NB4 (cell line): ENCODE results near the gene ZNF385A.

Experiments used
- DNase-seq: peaks from one replicate; pipeline ENCODE4 v3.0.0; 2010; ENCODE audit warnings: low read depth
- H3K4me3 ChIP-seq: one replicate; pipeline ENCODE4 v1.5.1; 2011; ENCODE audit warnings: mild to moderate bottlenecking, low read depth, low read length, moderate library complexity
- CTCF ChIP-seq: IDR thresholded peaks from one replicate; pipeline ENCODE4 v1.5.1; 2012; ENCODE audit warnings: low read depth, low read length
- MAX ChIP-seq: IDR thresholded peaks from 2 replicates; pipeline ENCODE4 v1.6.1; 2011; ENCODE audit warnings: low read depth, low read length
- MYC ChIP-seq: IDR thresholded peaks from 2 replicates; pipeline ENCODE4 v1.6.1; 2011; ENCODE audit warnings: low read depth, low read length
- POLR2A ChIP-seq: IDR thresholded peaks from 2 replicates; pipeline ENCODE4 v1.6.1; 2011; ENCODE audit warnings: mild to moderate bottlenecking; ENCODE audit not compliant: insufficient read length; ENCODE audit errors: extremely low read depth

Gene ZNF385A

DNA sequence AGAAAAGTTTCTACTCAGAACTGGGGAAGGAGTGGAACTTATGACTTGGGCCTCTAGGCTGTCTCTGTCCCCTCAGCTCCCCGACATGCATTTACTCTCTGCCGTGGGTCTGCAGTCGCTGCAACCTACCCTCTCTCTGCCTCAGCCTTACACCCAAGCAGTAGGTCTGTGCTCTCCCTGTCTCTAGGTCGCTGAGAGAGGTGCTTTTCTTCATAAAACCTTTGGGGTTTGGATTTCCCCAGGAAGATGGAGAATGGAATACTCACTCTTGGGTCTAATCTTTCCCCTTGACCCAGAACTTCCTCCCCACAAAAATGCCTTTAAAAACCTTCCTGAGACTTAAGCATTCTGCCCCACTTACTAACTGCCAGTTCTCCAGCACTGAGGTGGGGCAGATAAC, 33.2 kb downstream of the ZNF385A start:
- no peak overlapping the region for H3K4me3 ChIP-seq
- TF ChIP-seq MAX (no peak), CTCF (no peak), POLR2A (no peak), MYC (no peak)
- DNase-seq = no peak

DNA sequence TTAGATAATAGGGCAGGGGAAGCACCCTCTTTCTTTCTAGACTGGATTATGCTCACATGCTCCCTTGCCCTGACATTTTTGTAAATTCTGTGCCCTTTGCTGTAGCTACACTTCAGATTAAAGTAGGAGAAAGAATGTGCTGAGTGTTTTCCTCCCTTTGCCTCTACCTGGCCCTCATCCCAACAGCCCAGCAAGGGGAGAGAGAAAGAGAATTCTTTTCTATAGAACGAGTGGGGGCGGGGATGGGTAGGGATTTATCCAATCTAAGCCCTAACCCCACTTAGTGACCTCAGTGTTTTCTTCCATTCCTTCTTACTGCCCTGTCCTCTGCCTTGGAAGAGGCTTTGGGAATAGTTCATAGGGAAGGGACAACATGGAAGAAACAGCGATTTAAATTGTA, 33.8 kb downstream of the ZNF385A start:
- DNase-seq = no peak
- H3K4me3 ChIP-seq = no peak overlapping the region
- no peak for TF ChIP-seq MYC
- no peak for TF ChIP-seq CTCF
- no peak for TF ChIP-seq MAX
- TF ChIP-seq POLR2A = no peak

DNA sequence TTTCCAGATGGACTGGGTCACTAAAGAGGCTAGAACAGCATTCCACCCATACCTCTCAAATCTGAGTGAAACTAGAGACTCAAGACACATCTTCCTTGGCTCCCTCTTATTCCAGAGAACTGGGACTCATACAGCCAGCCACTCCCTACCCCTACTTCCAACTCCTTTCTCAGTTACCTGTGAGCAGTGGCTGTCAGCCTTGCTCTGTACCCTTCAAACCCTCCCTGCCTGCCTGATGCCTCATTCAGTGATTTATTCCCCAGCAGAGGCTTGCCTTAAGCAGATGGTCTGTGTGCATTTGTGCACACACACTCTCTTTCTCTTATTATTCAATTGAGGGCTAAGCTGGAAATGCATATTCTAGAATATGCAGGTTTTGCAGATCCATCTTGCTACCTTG, 34.9 kb downstream of the ZNF385A start:
- no peak for DNase-seq
- TF ChIP-seq MAX (no peak), MYC (no peak), POLR2A (no peak), CTCF (no peak)
- no peak overlapping the region for H3K4me3 ChIP-seq

- H3K4me3 ChIP-seq = no peak overlapping the region
- DNase-seq = no peak
- TF ChIP-seq POLR2A (no peak), MYC (no peak), MAX (no peak), CTCF (no peak)
Observed at GRCh38 chr12:54349036-54349435, 35.5 kb downstream of the ZNF385A start.

- H3K4me3 ChIP-seq = no peak overlapping the region
- DNase-seq = no peak
Observed at GRCh38 chr12:54341378-54342300, 42.9 kb downstream of the ZNF385A start.

More at GRCh38 chr12:54341378-54342300, 42.9 kb downstream of the ZNF385A start:
- TF ChIP-seq POLR2A (no peak), MYC (no peak), MAX (no peak), CTCF (no peak)
